H7 (cell line): ENCODE measurements around the gene CCDC33. TPM values are rescaled to one million over a fixed set of nuclear protein-coding genes. Genes with fewer than 3 reads are reported as not detected.
"Not testable (repeated sequence)": the region's sequence is repeated elsewhere in the genome, so short reads cannot be mapped to it uniquely, and the experiment has no call there.

Experiments
- DNase-seq: peaks from one replicate; pipeline ENCODE4 v3.0.0; 2012
- H3K27me3 ChIP-seq: 2 replicates; pipeline ENCODE4 v1.6.0; 2011; ENCODE audit warnings: mild to moderate bottlenecking, low read length; ENCODE audit not compliant: control insufficient read depth, insufficient read depth
- H3K36me3 ChIP-seq: replicated peaks from 2 replicates; pipeline ENCODE4 v1.5.1; 2011; ENCODE audit warnings: low read length; ENCODE audit not compliant: control insufficient read depth, insufficient read depth
- H3K4me3 ChIP-seq: 2 replicates; pipeline ENCODE4 v1.5.1; 2011; ENCODE audit warnings: low read depth, mild to moderate bottlenecking, control low read depth, low read length, moderate library complexity; ENCODE audit not compliant: insufficient read depth
- total RNA-seq: library from RNA; depleted of rRNA; stranded (reverse); fragments of >200 nt; shearing (Covaris generic); gene quantifications from 2 replicates; pipeline ENCODE4 v1.2.3, GENCODE V29; 2014

The CCDC33 gene
- total RNA-seq, 1 experiment from 2014 or later = 4.8 TPM

GRCh38 chr15:74352393-74352910, 116.3 kb downstream of the CCDC33 start:
- no peak for DNase-seq
- Histone ChIP-seq H3K36me3 (no peaks in the 10 kb centered on the region), H3K27me3 (no peaks in the 10 kb centered on the region), H3K4me3 (no peak overlapping the region; the same call in 1 of the 2 replicates)

- not testable (repeated sequence) for H3K36me3 ChIP-seq, DNase-seq, H3K27me3 ChIP-seq, H3K4me3 ChIP-seq
Measured at GRCh38 chr15:74353992-74354391, 117.9 kb downstream of the CCDC33 start.

- H3K4me3 ChIP-seq, H3K27me3 ChIP-seq, DNase-seq, H3K36me3 ChIP-seq: not testable (repeated sequence)
Measured at GRCh38 chr15:74356050-74356449, 119.9 kb downstream of the CCDC33 start.

- H3K4me3 ChIP-seq, H3K36me3 ChIP-seq, H3K27me3 ChIP-seq, DNase-seq: not testable (repeated sequence)
Measured at GRCh38 chr15:74357514-74357913, 121.4 kb downstream of the CCDC33 start.

- not testable (repeated sequence) for H3K4me3 ChIP-seq, DNase-seq, H3K36me3 ChIP-seq, H3K27me3 ChIP-seq
Measured at GRCh38 chr15:74359376-74359775, 123.2 kb downstream of the CCDC33 start.

GRCh38 chr15:74360855-74361254, 124.7 kb downstream of the CCDC33 start:
- H3K27me3 ChIP-seq, H3K36me3 ChIP-seq, DNase-seq, H3K4me3 ChIP-seq: not testable (repeated sequence)

DNA sequence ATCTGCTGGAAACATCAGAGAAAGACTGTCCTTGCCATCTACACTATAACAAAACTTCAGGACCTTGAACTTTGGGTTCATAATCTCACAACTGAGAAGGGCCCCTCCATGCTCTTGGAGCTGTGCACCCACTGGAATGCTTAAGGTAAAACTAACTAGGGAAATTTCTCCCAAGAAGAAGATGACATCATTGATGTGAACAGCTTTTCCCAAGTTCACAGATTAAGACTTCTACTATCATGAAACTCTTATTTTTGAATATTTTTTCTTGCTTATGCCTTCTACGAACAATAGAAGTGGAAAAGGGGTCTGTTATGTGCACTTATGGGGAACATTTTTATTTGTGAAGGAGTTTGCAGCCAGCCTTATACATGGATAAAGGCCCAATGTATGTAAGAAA, 126.4 kb downstream of the CCDC33 start:
- H3K36me3 ChIP-seq = no peaks in the 10 kb centered on the region
- no peak for DNase-seq
- H3K27me3 ChIP-seq = peaks cover 4% of the 10 kb centered on the region; the same call in 1 of the 2 replicates
- no peak overlapping the region for H3K4me3 ChIP-seq

GRCh38 chr15:74364936-74365597, 128.9 kb downstream of the CCDC33 start:
- DNase-seq = peak; percentile 70

DNA sequence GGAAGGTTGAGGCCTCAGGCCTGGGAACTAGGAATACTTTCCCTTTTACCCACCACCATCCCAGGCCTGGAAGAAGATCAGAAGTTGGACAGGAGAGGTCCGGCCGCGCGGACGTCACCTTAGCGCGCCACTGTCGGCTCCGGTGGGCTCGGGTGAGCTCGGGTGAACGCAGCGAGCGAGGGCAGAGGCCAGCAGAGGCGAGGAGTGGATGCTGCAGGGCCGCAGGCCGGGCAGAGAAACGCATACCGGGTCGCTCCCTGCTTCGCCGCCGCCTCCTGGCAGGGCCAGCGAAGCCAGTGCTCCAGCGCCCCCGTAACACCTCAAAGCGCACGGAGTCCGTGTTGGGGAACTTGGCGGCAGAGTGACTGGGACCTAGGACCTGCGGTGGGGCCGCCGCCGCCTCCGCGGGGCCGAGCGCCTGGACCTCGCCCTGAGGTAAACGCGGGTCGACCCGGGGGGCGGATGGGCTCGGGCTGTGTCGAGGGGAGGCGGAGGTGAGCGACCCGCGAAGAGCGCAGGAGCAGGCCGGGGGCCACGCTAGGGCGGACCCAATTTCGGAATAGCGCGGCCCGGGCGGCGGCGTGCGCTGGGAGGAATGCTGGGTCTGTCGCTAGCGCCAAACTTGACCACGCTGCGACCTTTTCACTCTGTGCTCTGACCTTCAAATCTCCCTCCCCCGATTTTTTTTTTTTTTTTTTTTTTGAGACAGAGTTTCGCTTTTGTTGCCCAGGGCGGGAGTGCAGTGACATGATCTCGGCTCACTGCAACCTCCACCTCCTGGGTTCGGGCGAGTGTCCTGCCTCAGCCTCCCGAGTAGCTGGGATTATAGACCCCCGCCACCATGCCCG, 129.7 kb downstream of the CCDC33 start:
- peak; percentile 85 for DNase-seq
- Histone ChIP-seq H3K36me3 (no peaks in the 10 kb centered on the region), H3K4me3 (peak overlapping the region; percentile 74), H3K27me3 (peaks cover 4% of the 10 kb centered on the region; the same call in 1 of the 2 replicates)

More at GRCh38 chr15:74364936-74365597, 128.9 kb downstream of the CCDC33 start:
- H3K4me3 ChIP-seq = peak overlapping the region; percentile 74
- H3K27me3 ChIP-seq = peaks cover 4% of the 10 kb centered on the region; the same call in 1 of the 2 replicates
- no peaks in the 10 kb centered on the region for H3K36me3 ChIP-seq

DNA sequence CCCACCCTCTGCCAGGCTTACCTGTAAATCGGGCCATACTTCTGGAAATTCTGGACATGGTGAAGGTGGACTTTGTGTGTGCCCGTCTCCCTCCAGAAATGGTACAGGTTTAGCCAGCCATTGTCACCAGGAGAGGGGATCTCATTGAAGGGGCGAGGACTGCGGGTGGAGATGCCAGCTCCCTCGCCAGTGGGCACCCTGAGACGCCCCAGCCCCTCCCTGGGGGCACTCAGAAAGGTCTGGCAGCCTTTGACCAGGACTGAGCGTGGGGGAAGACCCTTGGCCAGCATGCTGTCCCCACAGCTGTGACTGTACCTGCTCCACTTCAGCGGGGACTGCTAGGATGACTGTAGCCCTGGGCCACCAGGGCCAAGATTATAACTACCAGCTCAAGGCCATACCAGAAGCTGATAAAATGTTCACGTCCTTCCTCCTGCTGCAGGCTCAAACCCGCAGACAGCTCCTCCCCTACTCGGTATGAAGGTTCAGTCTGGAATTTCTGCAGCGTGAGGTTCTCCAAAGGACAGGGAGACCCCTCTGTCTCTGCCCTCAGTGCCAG, 131.2 kb downstream of the CCDC33 start, which contains the start of gene CYP11A1:
TSS of gene CYP11A1 (minus strand) at position 351 of the 559 bp plus-strand sequence. CDS start at position 290, 61 bp downstream.
- peak; percentile 28 for DNase-seq
- H3K4me3 ChIP-seq = no peak within 1 kb of the TSS
- no peaks in the 10 kb centered on the region for H3K36me3 ChIP-seq
- H3K27me3 ChIP-seq = peaks cover 4% of the 10 kb centered on the region; the same call in 1 of the 2 replicates

DNA sequence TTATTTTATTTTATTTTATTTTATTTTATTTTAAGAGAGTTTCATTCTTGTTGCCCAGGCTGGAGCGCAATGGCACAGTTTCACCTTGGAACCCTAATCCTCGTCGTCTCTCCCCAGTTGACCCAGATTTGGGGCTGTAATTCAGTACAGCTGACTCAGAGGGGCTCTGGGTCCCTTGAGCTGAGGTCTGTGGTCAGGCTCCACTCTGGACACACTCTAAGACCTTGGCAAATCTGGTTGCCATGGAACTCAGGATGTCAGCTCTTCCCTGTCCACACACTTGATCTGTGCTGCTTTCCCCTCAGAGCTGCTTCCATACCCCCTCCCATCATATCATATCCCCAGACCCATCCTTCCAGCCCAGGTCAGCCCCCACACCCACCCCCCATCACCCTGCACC, 132.0 kb downstream of the CCDC33 start:
- DNase-seq = peak; percentile 16
- H3K36me3 ChIP-seq = no peaks in the 10 kb centered on the region
- H3K4me3 ChIP-seq = no peak overlapping the region
- H3K27me3 ChIP-seq = peaks cover 4% of the 10 kb centered on the region; the same call in 1 of the 2 replicates

DNA sequence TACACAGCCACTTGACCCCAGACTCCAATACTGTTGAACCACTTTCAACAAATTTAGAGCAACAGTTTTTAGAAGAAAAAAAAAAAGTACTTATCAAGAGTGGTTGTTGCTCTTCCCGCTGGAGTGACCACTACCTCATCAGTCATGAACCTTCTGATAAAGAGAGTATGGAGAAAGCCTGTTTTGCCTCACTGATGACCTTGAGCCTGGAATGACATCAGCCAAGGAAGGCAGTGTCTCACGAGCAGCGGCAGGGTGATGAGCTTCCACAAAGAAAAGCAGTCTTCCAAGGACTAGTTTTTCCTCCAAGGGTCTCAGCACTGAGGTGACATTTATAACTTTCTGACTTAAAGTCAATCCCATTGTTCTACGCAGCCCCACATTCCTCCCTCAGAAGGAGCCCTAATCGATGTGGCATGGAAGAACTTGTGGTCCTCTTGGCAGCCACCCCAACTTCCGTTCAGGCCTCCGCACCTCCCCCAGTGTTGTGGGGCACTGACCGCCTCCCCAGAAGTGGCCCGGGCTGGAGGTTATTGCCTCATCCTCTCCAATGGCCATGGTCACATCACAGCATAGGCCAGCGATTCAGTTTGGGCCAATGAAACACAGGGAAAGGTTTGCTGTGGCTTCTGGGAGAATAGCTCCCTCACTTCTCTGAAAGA, 133.1 kb downstream of the CCDC33 start:
- H3K36me3 ChIP-seq = no peaks in the 10 kb centered on the region
- DNase-seq = peak; percentile 13
- no peak overlapping the region for H3K4me3 ChIP-seq
- peaks cover 4% of the 10 kb centered on the region; the same call in 1 of the 2 replicates for H3K27me3 ChIP-seq

DNA sequence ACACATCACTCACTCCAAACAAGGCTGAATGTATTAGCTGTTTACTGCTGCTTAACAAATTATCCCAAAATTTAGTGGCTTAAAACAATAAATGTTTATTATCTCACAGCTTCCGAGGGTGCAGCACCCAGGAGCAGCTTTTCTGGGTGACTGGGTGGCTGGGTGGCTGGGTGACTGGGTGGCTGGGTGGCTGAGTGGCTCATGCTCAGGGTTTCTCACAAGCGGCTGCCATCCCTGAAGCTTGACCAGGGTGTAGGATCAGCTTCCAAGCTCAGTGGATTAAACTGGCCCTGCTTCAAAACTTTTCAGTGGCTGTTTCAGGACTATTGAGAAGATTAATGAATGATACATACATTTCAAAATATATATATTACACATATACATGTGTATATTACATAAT, 133.6 kb downstream of the CCDC33 start:
- H3K36me3 ChIP-seq = no peaks in the 10 kb centered on the region
- no peak overlapping the region for H3K4me3 ChIP-seq
- DNase-seq = no peak
- peaks cover 4% of the 10 kb centered on the region for H3K27me3 ChIP-seq

- Histone ChIP-seq H3K4me3 (no peak overlapping the region), H3K27me3 (peaks cover 1% of the 10 kb centered on the region)
- DNase-seq = peak; percentile 8
Measured at GRCh38 chr15:74370471-74370870, 134.3 kb downstream of the CCDC33 start.

More at GRCh38 chr15:74370471-74370870, 134.3 kb downstream of the CCDC33 start:
- no peaks in the 10 kb centered on the region for H3K36me3 ChIP-seq
